ENCODE measurements around the gene EFTUD2.

The EFTUD2 gene

GRCh38 chr17:44862278-44862914 is 36.8 kb downstream of the EFTUD2 start:
- ATAC-seq, result no peak
- TF ChIP-seq TCF4 (CRISPR knock-in tag; IDR thresholded peaks at IDR 0.05; ENCODE audit: borderline replicate concordance), result no peak
- no peak for TF ChIP-seq TOX (CRISPR knock-in tag; IDR thresholded peaks at IDR 0.05; ENCODE audit: borderline replicate concordance)
- no peak for TF ChIP-seq CREB5 (CRISPR knock-in tag; IDR thresholded peaks at IDR 0.05; ENCODE audit: low read depth)
- no peak for TF ChIP-seq PATZ1 (CRISPR knock-in tag; IDR thresholded peaks at IDR 0.05; ENCODE audit: borderline replicate concordance)
- no peak for TF ChIP-seq SNAI2 (CRISPR knock-in tag; IDR thresholded peaks at IDR 0.05)
- no peak for TF ChIP-seq CSRNP3 (CRISPR knock-in tag; IDR thresholded peaks at IDR 0.05)
- no peak for TF ChIP-seq TSHZ2 (CRISPR knock-in tag; IDR thresholded peaks at IDR 0.05)
- TF ChIP-seq ZNF8 (CRISPR knock-in tag; IDR thresholded peaks at IDR 0.05), result no peak
- no peak for TF ChIP-seq BACH2 (CRISPR knock-in tag; IDR thresholded peaks at IDR 0.05; ENCODE audit: borderline replicate concordance)
- no peak for TF ChIP-seq OSR1 (CRISPR knock-in tag; IDR thresholded peaks at IDR 0.05)
- TF ChIP-seq GLIS3 (CRISPR knock-in tag; IDR thresholded peaks at IDR 0.05), result no peak
- TF ChIP-seq CSDC2 (CRISPR knock-in tag; IDR thresholded peaks at IDR 0.05), result no peak
- TF ChIP-seq ZFP3 (CRISPR knock-in tag; IDR thresholded peaks at IDR 0.05), result no peak
- TF ChIP-seq POU6F1 (CRISPR knock-in tag; IDR thresholded peaks at IDR 0.05; ENCODE audit: borderline replicate concordance, low read depth), result no peak
- TF ChIP-seq ESRRG (CRISPR knock-in tag; IDR thresholded peaks at IDR 0.05), result no peak
- no peak for TF ChIP-seq ZFP30 (CRISPR knock-in tag; IDR thresholded peaks at IDR 0.05)
- no peak for TF ChIP-seq PPARA (CRISPR knock-in tag; IDR thresholded peaks at IDR 0.05; ENCODE audit: borderline replicate concordance)
- no peak for TF ChIP-seq ARNTL (CRISPR knock-in tag; IDR thresholded peaks at IDR 0.05; ENCODE audit: borderline replicate concordance, low read depth)
- TF ChIP-seq ZNF70 (CRISPR knock-in tag; IDR thresholded peaks at IDR 0.05), result no peak

GRCh38 chr17:44859701-44860100 is 39.5 kb downstream of the EFTUD2 start:
- TF ChIP-seq ZC3H10 (CRISPR knock-in tag; IDR thresholded peaks at IDR 0.05) (no peak), ARNTL (CRISPR knock-in tag; IDR thresholded peaks at IDR 0.05; ENCODE audit: borderline replicate concordance, low read depth) (no peak), TOX (CRISPR knock-in tag; IDR thresholded peaks at IDR 0.05; ENCODE audit: borderline replicate concordance) (no peak), RARB (CRISPR knock-in tag; IDR thresholded peaks at IDR 0.05) (no peak), PPARA (CRISPR knock-in tag; IDR thresholded peaks at IDR 0.05; ENCODE audit: borderline replicate concordance) (no peak), ESRRG (CRISPR knock-in tag; IDR thresholded peaks at IDR 0.05) (no peak), ZNF70 (CRISPR knock-in tag; IDR thresholded peaks at IDR 0.05) (no peak)
- no peak for ATAC-seq

- no peak for ATAC-seq
- no peak for TF ChIP-seq RARB (CRISPR knock-in tag; IDR thresholded peaks at IDR 0.05)
- TF ChIP-seq ZNF565 (CRISPR knock-in tag; conservative IDR thresholded peaks at IDR 0.05; ENCODE audit: low read depth), result no peak
- TF ChIP-seq SNAI2 (CRISPR knock-in tag; IDR thresholded peaks at IDR 0.05), result no peak
- TF ChIP-seq ARNTL (CRISPR knock-in tag; IDR thresholded peaks at IDR 0.05; ENCODE audit: borderline replicate concordance, low read depth), result no peak
- no peak for TF ChIP-seq CSRNP3 (CRISPR knock-in tag; IDR thresholded peaks at IDR 0.05)
- TF ChIP-seq TSHZ2 (CRISPR knock-in tag; IDR thresholded peaks at IDR 0.05), result no peak
- TF ChIP-seq ZFP30 (CRISPR knock-in tag; IDR thresholded peaks at IDR 0.05), result no peak
- TF ChIP-seq CSDC2 (CRISPR knock-in tag; IDR thresholded peaks at IDR 0.05), result no peak
- TF ChIP-seq CREB5 (CRISPR knock-in tag; IDR thresholded peaks at IDR 0.05; ENCODE audit: low read depth), result no peak
Measured at GRCh38 chr17:44854192-44854591, 45.1 kb downstream of the EFTUD2 start.

Data from SK-N-SH treated with all-trans-retinoic acid at 6 μM for 48 hours (cell line).